Natural killer cell (primary cell): ENCODE measurements around the gene DIRAS3. TPM values are rescaled to one million over a fixed set of nuclear protein-coding genes. Genes with fewer than 3 reads are reported as not detected.

ENCODE experiments used
- ATAC-seq, 3 donors: fragments of 150-1000 bp in 2 of 3; fragments of 200-7000 bp in 1 of 3; cut with Tn5 transposase; 1 replicate in 1 of 3; 2 replicates in 2 of 3; pipeline ENCODE4 v1.10.0; 2021; ENCODE audit warnings: mild to moderate bottlenecking in 2 of 3, moderate library complexity in 2 of 3
- DNase-seq, 2 donors: peaks; one replicate each; pipeline versions ENCODE4 v3.0.0 to v3.0.0-alpha.2; 2013 to 2021; ENCODE audit warnings: mixed read lengths in 1 of 2
- H3K27ac ChIP-seq: one replicate; pipeline ENCODE4 v1.5.1; 2013; ENCODE audit warnings: mild to moderate bottlenecking, low read length
- H3K27me3 ChIP-seq: one replicate; pipeline ENCODE4 v1.6.1; 2013; ENCODE audit warnings: low read length; ENCODE audit not compliant: control insufficient read depth, insufficient read depth
- H3K36me3 ChIP-seq: one replicate; pipeline ENCODE4 v1.6.1; 2013; ENCODE audit warnings: low read length; ENCODE audit not compliant: control insufficient read depth, insufficient read depth
- H3K4me1 ChIP-seq: one replicate; pipeline ENCODE4 v1.6.1; 2013; ENCODE audit warnings: low read length; ENCODE audit not compliant: control insufficient read depth, insufficient read depth
- H3K4me3 ChIP-seq: one replicate; pipeline ENCODE4 v1.5.1; 2013; ENCODE audit warnings: low read length
- H3K9me3 ChIP-seq: one replicate; pipeline ENCODE4 v1.6.1; 2013; ENCODE audit warnings: low read length; ENCODE audit not compliant: control insufficient read depth, insufficient read depth
- H3K27ac Mint-ChIP-seq, 2 donors: one replicate each; pipeline ENCODE4 v1.8.0; 2022; ENCODE audit warnings: mild to moderate bottlenecking in 2 of 2, mixed read lengths in 2 of 2, moderate library complexity in 1 of 2
- H3K27me3 Mint-ChIP-seq, 2 donors: one replicate each; pipeline ENCODE4 v1.8.0; 2022; ENCODE audit warnings: low read depth in 2 of 2, mixed read lengths in 2 of 2
- H3K36me3 Mint-ChIP-seq: one replicate; pipeline ENCODE4 v1.8.0; 2022; ENCODE audit warnings: mixed read lengths
- H3K4me1 Mint-ChIP-seq, 2 donors: one replicate each; pipeline ENCODE4 v1.8.0; 2022; ENCODE audit warnings: mixed read lengths in 2 of 2
- H3K4me3 Mint-ChIP-seq: one replicate; pipeline ENCODE4 v1.8.0; 2022; ENCODE audit warnings: mild to moderate bottlenecking, moderate library complexity, mixed read lengths
- H3K9me3 Mint-ChIP-seq, 2 donors: one replicate each; pipeline ENCODE4 v1.8.0; 2022; ENCODE audit warnings: mixed read lengths in 2 of 2
- WGBS: methylation state at CpG from one replicate; pipeline ENCODE4 v1.1.7; 2013; ENCODE audit warnings: missing lambda C conversion rate; ENCODE audit not compliant: insufficient coverage; 5-methylcytosine and 5-hydroxymethylcytosine counted together
- intact Hi-C: fragments of 100-400 bp; cut with micrococcal nuclease; formaldehyde crosslinking; loops from one replicate; pipeline ENCODE4 v1.14.2; 2022
- total RNA-seq, 4 donors: library from RNA; stranded (reverse); fragments of 120-200 nt in 1 of 4; gene quantifications; one replicate each; pipeline versions ENCODE4 v1.2.3 to v1.2.4, GENCODE V29; 2013 to 2022
- TF ChIP-seq, protein P1 (sequence below): fragments of 200-600 bp; IDR thresholded peaks from one replicate; pipeline ENCODE4 v1.8.0; 2022; ENCODE audit warnings: antibody characterized with exemption

Gene DIRAS3
- total RNA-seq, 3 donors from 2014 or later (not counting 1 experiment from before 2014, with no cell fraction given): not detected

GRCh38 chr1:68057564-68057963 lies 7.1 kb upstream of the DIRAS3 start:
- H3K36me3 ChIP-seq: no peaks in the 10 kb centered on the region
- no peak for ATAC-seq
- intact Hi-C loops: no loop called here
- Mint-ChIP-seq H3K27me3 (peaks cover 0 to 2% of the 10 kb centered on the region in 2 donors), H3K4me3 (no peak overlapping the region), H3K27ac (no peak overlapping the region), H3K36me3 (no peaks in the 10 kb centered on the region), H3K9me3 (peaks cover 5 to 6% of the 10 kb centered on the region in 2 donors), H3K4me1 (no peaks in the 10 kb centered on the region)
- H3K4me3 ChIP-seq: no peak overlapping the region
- H3K27me3 ChIP-seq: no peaks in the 10 kb centered on the region
- no peak overlapping the region for H3K27ac ChIP-seq
- TF ChIP-seq, protein P1, sequence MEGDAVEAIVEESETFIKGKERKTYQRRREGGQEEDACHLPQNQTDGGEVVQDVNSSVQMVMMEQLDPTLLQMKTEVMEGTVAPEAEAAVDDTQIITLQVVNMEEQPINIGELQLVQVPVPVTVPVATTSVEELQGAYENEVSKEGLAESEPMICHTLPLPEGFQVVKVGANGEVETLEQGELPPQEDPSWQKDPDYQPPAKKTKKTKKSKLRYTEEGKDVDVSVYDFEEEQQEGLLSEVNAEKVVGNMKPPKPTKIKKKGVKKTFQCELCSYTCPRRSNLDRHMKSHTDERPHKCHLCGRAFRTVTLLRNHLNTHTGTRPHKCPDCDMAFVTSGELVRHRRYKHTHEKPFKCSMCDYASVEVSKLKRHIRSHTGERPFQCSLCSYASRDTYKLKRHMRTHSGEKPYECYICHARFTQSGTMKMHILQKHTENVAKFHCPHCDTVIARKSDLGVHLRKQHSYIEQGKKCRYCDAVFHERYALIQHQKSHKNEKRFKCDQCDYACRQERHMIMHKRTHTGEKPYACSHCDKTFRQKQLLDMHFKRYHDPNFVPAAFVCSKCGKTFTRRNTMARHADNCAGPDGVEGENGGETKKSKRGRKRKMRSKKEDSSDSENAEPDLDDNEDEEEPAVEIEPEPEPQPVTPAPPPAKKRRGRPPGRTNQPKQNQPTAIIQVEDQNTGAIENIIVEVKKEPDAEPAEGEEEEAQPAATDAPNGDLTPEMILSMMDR: no peak
- H3K9me3 ChIP-seq: no peaks in the 10 kb centered on the region
- DNase-seq: no peak
- whole genome bisulfite sequencing: 94% methylated on average over 3 of the region's 3 CpGs
- no peaks in the 10 kb centered on the region for H3K4me1 ChIP-seq

DNA sequence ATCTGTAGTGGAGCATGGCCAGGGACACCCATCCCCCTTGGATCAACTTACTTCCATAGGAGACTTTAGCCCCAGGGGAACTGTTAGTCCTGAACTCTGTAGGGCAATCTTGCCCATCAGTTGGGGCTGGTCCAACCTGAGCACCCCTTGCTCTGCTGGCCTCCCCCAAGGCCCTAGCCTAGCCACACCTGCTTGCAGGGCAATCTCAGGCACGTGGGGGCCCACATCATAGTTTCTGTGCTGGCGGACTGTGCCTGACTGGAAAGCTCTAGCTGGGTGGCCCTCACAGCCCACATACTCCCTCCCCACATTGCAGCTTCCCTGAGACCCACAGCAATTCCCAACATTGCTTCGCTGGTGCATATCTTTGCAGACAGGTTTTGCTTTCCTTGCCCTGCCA lies 6.6 kb upstream of the DIRAS3 start:
- ATAC-seq (no peak), DNase-seq (no peak)
- no peaks in the 10 kb centered on the region for H3K4me1 ChIP-seq
- Mint-ChIP-seq H3K36me3 (no peaks in the 10 kb centered on the region), H3K4me1 (no peaks in the 10 kb centered on the region), H3K4me3 (no peak overlapping the region), H3K9me3 (peaks cover 5 to 6% of the 10 kb centered on the region in 2 donors), H3K27ac (no peak overlapping the region), H3K27me3 (peaks cover 0 to 2% of the 10 kb centered on the region in 2 donors)
- no peaks in the 10 kb centered on the region for H3K9me3 ChIP-seq
- intact Hi-C loops: no loop called here
- no peak overlapping the region for H3K4me3 ChIP-seq
- TF ChIP-seq, protein P1: no peak
- no peaks in the 10 kb centered on the region for H3K36me3 ChIP-seq
- H3K27me3 ChIP-seq: no peaks in the 10 kb centered on the region
- no peak overlapping the region for H3K27ac ChIP-seq
- WGBS: 96% methylated on average over 3 of the region's 3 CpGs

- peaks cover 0 to 4% of the 10 kb centered on the region in 2 donors for H3K27me3 Mint-ChIP-seq
- no peak overlapping the region for H3K27ac ChIP-seq
- no peak overlapping the region for H3K4me3 ChIP-seq
- peaks cover 0 to 2% of the 10 kb centered on the region in 2 donors for H3K9me3 Mint-ChIP-seq
- H3K36me3 ChIP-seq: no peaks in the 10 kb centered on the region
- intact Hi-C loops: no loop called here
- no peak for DNase-seq
- no peaks in the 10 kb centered on the region for H3K9me3 ChIP-seq
- H3K27ac Mint-ChIP-seq: no peak overlapping the region
- no peaks in the 10 kb centered on the region for H3K36me3 Mint-ChIP-seq
- peaks cover 5% of the 10 kb centered on the region for H3K27me3 ChIP-seq
- ATAC-seq: no peak
- no peaks in the 10 kb centered on the region for H3K4me1 Mint-ChIP-seq
- H3K4me1 ChIP-seq: no peaks in the 10 kb centered on the region
- TF ChIP-seq, protein P1: no peak
- no peak overlapping the region for H3K4me3 Mint-ChIP-seq
- WGBS: 62% methylated on average over 28 of the region's 28 CpGs
These were observed 1.0 kb upstream of the DIRAS3 start for GRCh38 chr1:68051475-68051874.

DNA sequence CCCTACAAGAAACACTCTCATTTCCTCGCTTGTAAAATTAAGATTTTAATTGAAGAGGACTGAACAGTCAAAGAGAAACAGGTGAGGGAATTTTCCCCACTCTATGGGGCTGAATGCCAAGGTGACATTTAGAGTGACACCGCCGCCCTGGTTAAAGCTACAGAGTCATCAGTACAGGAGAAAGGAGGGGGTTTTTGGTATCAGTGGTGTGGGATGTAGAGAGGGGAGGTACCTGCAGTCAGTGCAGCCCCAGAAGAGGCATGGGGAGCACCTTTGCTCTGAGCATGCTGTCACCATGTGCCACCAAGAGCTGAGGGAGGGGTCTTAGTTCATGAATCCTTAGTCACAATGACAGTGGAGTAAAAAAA lies 2.8 kb downstream of the DIRAS3 start:
- ATAC-seq (no peak), DNase-seq (no peak)
- Mint-ChIP-seq H3K27me3 (peaks cover 0 to 4% of the 10 kb centered on the region in 2 donors), H3K27ac (no peak overlapping the region), H3K4me1 (no peaks in the 10 kb centered on the region), H3K36me3 (no peaks in the 10 kb centered on the region), H3K9me3 (peaks cover 2 to 7% of the 10 kb centered on the region in 2 donors), H3K4me3 (no peak overlapping the region)
- Histone ChIP-seq H3K27ac (no peak overlapping the region), H3K4me1 (no peaks in the 10 kb centered on the region), H3K27me3 (peaks cover 5% of the 10 kb centered on the region), H3K9me3 (no peaks in the 10 kb centered on the region), H3K36me3 (no peaks in the 10 kb centered on the region), H3K4me3 (no peak overlapping the region)
- 74% methylated on average over 3 of the region's 3 CpGs for WGBS
- TF ChIP-seq, protein P1: no peak
- intact Hi-C loops: no loop called here
